Stimulated activated CD8-positive, alpha-beta memory T cell treated with anti-CD3 and anti-CD28 coated beads, Interleukin-15, amount 100 ng/mL, for 24 hours (primary cell): ENCODE results near the gene BTBD6.

Experiments
- DNase-seq: peaks from one replicate; pipeline ENCODE4 v3.0.0-alpha.2; 2020; ENCODE audit warnings: low read depth

BTBD6 gene

DNA sequence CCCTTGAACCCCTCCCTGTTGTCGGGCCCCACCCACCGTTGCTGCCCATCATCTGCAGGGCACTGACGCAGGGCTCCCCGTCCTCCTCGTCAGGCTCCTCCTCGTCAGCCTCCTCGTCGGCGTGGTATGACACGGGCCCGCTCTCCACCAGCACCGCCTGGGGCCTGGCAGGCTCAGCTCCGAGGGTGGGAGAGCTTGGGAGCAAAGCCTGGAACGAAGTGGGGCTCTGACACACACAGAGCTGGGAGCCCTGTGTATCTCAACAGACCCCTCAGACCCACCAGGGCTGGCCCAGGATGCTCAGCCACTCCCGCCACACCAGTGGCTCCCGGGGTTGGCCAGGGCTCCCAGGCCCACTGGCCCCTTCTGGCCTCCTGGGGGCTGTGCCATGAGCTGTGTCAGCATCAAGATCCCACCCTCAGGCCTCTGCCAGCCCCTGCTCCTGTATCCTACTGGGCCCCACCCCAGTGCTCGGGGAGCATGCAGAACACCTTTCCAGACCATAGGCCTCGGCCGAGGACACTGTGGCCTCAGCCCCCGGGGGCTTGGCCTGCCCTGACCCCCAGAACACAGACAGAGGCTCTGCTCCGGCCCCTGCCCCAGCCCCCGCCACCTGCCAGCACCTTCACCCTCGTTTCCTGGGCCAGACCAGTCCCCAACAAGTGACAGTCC, 37.1 kb upstream of the BTBD6 start:
- DNase-seq, result no peak

DNA sequence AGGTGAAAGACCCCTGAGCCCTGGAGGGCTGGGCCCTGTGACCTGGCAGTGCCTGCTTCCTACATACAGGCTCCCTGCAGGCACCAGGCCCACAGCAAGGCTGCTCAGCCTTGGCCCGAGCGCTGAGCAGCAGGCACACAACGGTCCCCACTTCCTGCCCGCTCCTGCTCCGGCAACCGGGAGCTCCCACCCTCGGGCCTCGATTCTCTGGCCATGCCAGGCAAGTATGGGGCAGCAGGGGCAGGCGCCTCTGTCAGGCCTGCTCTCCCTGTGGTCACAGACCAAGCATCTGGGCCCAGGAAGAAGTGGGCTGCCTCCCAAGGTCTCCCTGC, 36.6 kb upstream of the BTBD6 start:
- DNase-seq, result no peak

DNA sequence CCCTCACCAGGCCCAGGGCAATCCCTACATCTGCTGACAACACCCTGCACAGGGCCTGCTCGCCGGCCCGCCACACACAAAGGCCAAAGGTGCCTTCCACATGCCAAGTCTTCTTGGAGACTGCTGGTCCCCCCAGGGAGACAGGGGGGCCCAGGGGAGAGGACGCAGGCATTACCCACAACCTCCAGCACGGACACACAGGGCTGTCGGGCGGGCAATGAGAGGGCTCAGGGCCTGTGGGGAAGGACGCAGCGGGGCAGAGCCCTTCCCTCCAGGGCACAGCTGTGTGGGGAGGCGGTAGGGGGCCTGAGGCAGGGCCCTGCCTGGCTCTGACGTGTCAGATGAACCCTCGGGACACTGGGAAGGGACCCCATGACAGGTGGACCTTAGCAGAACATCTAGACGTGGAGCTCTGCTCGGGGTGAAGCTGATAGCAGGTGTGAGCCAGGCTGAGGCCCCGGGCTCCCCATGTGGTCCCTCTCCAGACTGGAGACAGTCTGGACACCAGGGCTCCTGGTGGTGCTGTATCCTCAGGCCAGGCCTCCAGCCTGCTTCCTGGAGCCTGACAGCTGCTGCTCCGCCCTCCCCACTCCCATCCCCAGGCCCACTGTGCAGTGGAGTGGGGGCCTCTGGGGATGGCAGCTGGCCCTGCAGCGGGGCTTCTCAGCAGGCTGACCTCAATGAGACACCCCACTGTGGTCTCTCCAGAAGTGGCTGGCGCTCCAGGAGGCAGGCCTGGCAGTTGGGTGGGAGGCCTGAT, 35.6 kb upstream of the BTBD6 start:
- no peak for DNase-seq

DNA sequence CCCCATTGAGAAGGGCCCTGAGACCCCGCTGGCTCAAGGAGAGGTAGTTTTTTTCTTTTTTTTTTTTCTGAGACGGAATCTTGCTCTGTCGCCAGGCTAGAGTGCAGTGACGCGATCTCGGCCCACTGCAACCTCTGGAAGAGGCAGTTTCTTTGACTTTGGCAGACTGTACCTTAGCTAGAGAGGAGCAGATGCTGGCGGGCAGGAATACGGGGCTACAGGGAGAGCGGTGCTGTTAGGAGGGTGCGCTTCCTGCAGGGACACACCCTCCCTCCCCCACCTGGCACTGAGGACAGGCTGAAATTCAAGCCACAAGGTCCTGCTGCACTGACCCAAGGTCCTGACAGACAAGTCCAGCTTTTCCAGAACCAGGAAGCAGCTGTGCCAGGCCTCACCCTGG, 35.0 kb upstream of the BTBD6 start:
- no peak for DNase-seq

DNA sequence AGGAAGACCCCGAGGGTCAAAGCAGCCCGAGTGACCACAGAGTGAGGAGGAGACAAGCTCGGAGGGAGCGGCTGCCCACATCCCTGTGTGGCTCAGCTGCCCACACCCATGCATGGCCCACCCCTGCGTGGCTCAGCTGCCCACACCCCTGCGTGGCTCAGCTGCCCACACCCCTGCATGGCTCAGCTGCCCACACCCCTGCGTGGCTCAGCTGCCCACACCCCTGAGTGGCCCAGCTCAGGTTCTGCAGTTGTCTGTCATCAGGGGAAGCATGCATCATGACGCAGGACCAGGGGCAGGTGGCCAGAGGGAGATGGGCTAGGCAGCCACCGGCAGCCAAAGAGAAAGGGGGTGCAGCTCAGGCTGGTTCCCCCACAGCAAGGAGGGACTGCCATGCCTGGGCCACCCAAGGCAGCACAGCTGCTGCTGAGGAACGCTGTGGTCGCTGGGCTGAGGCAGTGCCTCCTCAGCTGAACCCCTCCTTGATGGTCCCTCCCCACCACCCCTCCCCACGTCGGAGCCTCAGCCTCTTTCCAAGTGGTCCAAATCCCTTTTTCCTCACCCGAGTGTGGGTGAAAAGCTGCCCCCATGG, 33.9 kb upstream of the BTBD6 start:
- no peak for DNase-seq

DNA sequence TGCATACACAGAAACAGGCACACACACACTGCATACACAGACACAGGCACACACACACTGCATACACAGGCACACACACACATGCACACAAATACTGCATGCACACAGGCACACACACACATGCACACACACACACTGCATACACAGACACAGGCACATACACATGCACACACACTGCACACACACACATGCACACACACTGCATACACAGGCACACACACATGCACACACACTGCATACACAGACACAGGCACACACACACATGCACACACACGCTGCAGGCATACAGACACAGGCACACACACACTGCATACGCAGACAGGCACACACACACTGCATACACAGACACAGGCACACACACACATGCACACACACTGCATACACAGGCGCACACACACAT, 32.7 kb upstream of the BTBD6 start:
- no peak for DNase-seq

DNA sequence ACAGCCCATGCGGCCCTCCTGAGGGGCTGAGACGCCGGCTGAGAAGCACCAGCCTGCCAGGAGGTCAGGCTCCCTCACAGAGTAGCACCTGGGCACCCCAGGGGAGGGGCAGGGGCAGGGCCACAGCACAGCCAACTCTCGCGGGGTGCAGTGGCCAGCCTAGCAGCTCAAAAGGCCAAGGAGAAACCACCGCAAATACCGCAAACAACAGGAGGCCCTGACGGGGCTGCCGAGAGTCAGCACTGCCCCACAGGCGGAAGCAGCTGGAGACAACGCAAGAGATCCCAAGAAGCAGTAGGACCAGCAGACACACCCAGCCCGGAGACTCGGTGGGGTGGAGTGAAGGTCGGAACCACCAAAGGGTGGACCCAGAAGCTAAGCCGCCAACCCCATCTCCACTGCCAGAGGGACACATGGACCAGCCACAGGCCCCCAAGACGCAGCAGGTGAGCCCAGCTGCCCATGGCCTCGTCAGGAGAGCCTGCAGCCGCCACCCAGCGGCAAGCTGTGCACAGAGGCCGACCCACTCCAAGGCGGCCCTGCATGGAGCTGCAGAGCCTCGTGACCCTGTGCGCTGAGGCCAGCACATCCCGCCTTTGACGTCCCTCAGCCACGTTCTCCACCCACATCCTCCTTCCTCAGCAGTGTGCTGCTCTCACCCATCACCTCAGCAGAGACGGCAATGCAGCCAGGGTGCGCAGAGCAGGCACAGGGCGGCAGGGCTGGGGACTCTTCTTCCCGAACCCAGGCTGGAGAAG, 31.7 kb upstream of the BTBD6 start:
- no peak for DNase-seq

DNA sequence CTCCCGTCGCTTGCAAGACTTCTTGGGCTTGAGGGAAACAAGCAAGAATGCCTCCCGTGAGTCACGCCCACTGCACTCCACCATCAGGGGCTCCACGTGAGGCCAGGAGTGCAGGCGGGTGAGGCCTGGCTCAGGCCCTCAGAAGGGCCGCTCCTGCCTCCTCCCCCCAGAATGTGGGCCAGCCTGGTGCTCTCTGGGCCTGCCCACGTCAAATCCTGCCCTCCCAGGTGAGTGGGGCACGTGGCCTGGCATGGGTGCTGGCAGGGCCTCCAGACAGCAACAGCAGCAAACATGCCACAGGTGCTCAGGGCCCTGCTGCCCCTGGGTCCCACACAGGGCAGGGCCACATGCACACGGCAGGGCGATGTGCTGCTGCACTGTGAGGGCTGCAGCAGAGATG, 30.6 kb upstream of the BTBD6 start:
- DNase-seq, result no peak

DNA sequence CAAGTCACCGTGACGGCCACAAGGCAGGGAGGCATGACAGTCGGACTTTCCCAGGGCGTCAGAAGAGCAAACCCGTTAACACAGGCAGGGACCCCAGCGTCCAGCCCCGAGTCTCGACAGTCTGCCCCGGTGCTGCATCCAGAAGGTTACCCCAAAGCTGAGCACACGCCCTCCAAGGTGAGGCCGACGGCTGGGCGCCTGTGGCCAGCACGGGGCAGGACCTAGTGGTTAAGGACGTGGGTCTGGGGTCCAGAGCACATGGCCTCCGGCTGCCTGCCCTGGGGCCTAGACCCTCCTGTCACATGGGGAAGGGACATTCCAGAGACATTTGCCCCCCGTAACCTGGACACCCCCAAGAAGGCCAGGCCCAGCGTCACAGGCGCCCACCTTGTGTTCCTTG, 29.7 kb upstream of the BTBD6 start:
- no peak for DNase-seq

DNA sequence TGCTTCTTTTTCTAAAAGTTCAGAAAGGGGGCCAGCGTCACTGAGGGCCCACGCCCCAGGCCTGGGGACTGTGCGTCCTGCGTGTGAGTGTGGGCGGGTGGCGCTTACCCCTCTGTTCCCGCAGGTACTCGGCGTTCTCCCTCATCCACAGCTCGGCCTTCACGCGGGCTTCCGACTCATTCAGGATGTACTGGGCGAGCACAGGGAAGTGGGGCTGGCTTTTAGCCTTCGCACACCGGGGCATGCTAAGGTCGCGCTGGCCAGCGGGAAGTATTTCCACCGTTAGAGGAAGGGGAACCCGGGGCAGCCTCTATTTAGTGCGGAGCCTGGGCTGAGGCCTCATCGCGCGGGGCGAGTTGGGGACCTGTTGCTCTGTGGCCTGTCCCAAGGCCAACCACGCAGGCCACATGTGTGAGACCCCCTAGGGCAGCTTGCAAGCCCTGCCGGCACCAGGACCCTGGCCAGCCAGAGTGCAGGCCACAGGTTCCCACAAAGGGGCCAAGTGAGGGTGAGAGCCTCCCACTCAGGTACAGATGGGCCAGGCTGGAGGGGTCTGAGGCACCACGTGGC, 29.2 kb upstream of the BTBD6 start:
- DNase-seq, result no peak

DNA sequence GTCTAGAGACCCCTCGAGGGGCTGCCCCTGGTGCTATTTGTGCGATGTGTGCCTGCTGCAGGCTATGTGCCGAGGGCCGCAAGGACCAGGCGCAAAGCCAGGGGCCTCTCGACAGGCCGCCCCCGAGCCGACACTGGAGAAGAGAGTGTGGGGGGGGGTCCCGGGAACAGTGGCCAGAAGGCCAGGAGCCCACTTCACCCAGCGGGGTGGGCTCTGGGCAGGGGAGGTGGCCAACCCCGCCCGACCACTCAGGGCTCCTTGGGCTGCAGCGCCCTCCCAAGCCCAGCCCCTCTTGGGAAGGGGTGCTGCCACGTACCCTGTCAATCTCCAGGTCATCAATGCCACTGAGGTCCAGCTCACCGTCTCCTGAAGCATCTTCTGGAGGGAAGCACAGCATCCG, 28.6 kb upstream of the BTBD6 start:
- DNase-seq, result no peak

DNA sequence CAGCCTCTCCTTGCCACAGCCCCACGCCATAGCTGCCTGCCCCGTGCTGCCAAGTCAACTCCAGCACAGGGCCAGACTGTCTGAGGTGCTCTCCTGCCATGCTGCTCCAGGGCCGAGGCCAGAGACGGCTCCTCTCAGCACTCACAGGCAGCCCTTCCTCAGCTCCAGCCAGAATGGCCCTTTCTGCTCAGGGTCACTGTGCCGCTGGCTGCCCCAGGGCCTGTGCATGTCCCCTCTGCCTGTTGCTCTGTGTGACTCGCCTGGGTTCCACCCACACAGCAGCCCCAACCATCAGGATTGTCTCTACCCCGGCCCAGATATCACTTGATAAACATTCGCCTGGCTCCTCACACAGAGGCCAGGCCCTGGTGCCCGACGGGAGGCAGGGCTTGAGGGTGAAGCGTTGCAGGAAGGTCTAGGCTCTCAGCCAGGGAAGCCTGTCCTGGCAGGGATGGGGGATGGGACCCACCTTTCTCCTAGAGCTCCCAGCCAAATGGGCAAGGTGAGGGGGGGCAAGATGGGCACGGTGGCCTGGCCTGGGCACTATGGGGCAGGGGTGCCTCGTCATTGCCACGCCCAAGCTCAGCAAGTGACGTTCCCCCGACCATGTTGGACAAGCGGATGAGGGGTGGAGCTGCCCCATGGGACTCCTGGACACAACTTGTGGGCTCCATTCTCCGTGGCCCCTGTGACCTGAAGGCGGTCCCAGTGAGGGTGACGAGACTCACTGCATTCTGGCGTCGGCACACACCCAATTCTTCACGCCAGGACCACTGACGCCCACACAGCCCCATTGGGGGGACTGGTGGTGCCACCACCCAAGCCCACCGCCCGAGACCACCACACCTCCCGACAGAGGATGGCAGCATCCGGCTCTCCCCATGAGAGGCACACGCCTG, 27.4 kb upstream of the BTBD6 start:
- DNase-seq, result no peak

DNA sequence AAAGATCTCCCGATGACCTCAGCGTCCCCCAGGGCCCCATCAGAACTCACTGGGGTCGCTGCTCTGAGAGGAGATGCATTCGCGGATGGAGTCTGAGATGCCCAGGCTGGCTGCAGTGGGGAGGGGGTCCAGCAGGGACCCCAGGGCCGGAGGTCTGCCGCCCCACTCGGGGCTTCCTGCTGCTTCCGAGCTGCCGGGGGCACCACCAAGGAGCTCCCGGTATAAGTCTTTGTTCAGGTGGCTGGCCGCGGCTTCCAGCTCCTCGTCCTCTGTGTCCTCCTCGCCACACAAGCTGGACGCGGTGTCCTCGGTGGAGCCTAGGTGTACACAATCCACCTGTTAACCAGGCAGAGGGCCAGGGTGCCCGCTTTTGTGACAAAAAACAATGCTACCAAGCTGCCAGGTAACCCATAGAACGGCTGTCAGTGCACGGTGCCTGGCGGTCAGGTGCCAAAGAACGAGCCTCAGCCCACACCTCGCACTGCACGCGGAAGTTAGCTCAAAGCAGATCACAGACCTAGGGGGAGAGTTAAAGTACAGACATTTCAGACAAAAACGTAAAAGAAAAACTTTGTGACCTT, 26.6 kb upstream of the BTBD6 start:
- DNase-seq, result no peak

DNA sequence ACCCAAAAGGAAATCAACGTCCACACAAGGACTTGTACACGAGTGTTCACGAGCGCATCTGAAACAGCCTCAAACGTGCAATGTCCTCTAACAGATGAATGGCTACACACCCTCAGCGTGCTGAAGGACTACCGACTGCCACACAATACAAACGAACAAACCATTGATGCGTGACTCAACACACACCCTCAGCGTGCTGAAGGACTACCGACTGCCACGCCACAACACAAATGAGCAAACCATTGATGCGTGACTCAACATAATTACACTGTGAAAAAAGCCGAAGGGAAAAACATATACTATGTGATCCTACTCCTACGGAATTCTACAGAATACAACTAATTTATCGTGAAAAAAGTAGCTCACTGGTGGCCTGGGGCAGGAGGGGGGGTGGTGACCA, 25.1 kb upstream of the BTBD6 start:
- no peak for DNase-seq

DNA sequence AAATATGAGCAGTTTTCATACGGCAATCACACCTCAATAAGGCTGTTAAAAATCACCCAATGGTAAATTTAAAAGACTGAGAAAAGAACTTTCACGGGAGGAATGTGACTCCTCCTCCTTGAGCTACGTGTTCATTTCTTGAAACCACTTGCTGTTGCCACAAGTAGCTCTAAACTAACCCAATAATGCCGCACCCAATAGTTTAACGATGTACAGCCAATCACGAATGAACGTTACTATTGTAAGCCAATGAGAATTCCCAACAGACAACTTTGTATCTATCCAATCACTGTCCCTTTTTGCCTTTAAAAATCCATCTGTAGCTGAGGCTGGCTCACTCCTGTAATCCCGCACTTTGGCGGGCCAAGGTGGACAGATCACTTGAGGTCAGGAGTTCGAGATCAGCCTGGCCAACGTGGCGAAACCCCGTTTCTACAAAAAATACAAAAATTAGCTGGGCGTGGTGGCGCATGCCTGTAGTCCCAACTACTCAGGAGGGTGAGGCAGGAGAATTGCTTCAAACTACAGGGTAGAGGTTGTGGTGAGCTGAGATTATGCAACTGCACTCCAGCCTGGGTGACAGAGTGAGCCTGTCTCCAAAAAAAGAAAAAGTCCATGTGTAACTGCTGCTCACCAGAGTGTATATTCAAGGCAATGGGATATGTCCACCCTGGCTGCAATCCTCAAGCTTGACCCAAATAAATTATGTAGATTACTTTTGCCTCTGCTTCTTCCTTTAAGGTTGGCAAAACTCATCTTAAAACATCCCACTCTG, 24.4 kb upstream of the BTBD6 start:
- no peak for DNase-seq

DNA sequence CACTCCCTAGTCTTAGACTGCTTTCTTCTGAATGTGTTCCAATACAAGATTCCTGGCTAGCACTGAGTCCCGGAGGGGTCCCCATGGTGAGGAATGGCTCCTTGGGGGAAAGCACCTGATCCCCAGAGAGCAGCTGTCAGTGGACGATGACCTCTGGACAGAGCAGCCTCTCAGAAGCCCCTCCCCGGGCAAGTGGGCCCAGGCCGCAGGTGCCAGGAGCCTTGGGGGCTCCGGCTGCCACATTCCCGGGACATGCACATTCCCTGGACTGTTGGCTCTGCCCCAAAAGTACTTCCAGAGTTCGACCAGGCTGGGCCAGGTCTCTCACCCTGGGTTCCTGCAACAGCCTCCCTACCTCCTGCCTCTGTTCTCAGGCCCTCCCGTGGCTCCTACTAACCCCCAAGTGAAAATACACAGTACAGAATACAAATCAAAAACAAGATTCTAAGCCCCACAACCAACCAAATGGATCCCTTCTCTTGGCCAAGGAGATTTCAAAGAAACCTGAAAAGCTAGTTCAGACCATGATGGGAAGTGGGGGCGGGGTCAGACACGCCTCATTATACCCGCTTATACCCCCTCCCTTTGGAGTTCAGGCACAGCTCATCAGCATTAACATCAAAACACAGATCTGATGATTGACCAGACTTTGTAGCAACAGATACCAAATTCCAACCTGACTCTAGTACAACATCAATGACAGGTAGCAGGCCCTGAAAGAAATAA, 23.3 kb upstream of the BTBD6 start:
- no peak for DNase-seq

DNA sequence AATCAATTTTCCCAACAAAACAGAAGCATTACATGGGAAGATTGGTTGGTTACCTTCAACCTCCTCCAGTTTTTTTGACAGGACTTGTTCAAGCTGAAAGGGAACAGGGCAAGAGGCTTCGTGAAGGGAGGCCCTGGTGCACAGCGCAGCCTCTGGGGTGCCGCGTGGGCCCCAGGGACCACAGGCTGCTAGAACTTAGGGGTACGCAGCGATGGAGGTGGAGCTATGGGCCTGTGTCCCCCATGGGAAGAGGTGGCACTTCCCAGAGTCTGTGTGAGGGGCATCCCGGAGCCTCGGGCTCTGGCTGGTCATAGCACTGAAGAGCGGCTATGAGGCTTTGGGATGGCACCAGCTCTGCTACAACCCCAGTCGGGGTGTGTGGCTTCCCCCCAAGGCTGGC, 22.1 kb upstream of the BTBD6 start:
- DNase-seq, result no peak

DNA sequence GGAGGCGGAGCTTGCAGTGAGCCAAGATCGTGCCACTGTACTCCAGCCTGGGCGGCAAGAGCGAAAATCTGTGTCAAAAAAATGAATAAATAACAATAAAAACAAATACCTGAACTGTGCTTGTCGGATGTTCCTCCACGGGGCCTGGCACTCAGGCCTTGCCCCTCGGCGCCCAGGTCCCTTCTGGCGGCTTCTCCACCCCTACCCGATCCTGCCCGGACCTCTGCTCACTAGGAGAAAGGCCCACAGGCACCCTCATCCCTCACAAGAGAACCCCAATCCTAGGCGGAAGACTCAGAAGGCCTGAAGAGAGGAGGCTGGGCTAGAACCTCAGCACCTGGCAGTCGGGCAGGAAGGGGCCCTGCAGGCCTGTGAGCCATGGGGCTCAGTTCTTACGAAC, 21.0 kb upstream of the BTBD6 start:
- DNase-seq, result no peak

DNA sequence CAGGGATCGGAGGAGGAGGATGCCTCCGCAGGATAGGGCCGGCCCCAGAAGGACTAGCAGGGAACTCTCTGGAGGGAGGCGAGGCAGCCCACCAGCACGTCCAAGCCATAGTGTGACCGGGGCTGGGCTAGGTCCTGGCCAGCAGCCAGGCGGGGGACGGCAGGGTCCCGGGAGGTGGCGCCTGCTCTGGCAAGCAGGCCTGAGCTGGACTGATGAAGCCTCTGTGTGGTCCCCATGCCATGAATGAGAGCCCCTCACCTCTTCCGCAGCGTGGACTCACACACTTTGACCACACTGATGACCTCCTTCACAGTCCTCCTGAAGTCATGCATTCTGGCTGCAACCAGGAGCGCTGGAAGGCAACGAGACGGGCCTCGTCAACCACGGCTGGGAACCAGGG, 19.8 kb upstream of the BTBD6 start:
- DNase-seq, result no peak
